NT2/D1 (cell line): ENCODE data around the gene EP400.

Source experiments
- SUZ12 ChIP-seq: IDR thresholded peaks from 2 replicates; pipeline ENCODE4 v1.6.1; 2011; ENCODE audit not compliant: insufficient read length, insufficient read depth; ENCODE audit errors: extremely low read depth
- YY1 ChIP-seq: IDR thresholded peaks from 2 replicates; pipeline ENCODE4 v1.6.1; 2011; ENCODE audit not compliant: insufficient read length, insufficient read depth
- ZNF274 ChIP-seq: IDR thresholded peaks from 2 replicates; pipeline ENCODE4 v1.6.1; 2011; ENCODE audit warnings: mild to moderate bottlenecking, low read depth, low read length

- TF ChIP-seq YY1 (no peak), ZNF274 (no peak), SUZ12 (no peak)
Observed at GRCh38 chr12:131948166-131948712, 1.5 kb upstream of the EP400 start.
